Mesendoderm (in vitro differentiated cells): ENCODE measurements around the gene LGALS3BP.
A peak's percentile ranks its signal among the peaks of the same experiment; 100 is the strongest.

Experiments used
- DNase-seq: peaks from one replicate; pipeline ENCODE4 v3.0.0; 2013
- H2AK5ac ChIP-seq: 2 replicates; pipeline ENCODE4 v1.6.1; 2013; ENCODE audit warnings: low read length, inconsistent platforms
- H2BK120ac ChIP-seq: 2 replicates; pipeline ENCODE4 v1.6.1; 2013; ENCODE audit warnings: low read depth, mild to moderate bottlenecking, low read length, moderate library complexity, mixed read lengths
- H2BK15ac ChIP-seq: replicated peaks from 2 replicates; pipeline ENCODE4 v1.6.1; 2013; ENCODE audit warnings: low read depth, mild to moderate bottlenecking, moderate library complexity
- H2BK5ac ChIP-seq: 2 replicates; pipeline ENCODE4 v1.6.1; 2013; ENCODE audit warnings: low read length, inconsistent platforms
- H3K18ac ChIP-seq: 2 replicates; pipeline ENCODE4 v1.6.1; 2013; ENCODE audit warnings: mild to moderate bottlenecking, low read length, mixed read lengths
- H3K23ac ChIP-seq: one replicate; pipeline ENCODE4 v1.6.1; 2013; ENCODE audit warnings: low read length
- H3K27ac ChIP-seq: 2 replicates; pipeline ENCODE4 v1.5.1; 2013; ENCODE audit warnings: low read depth, mild to moderate bottlenecking, inconsistent platforms, low read length, moderate library complexity
- H3K27me3 ChIP-seq: 2 replicates; pipeline ENCODE4 v1.6.1; 2013; ENCODE audit warnings: low read length, control low read depth, mild to moderate bottlenecking, inconsistent platforms; ENCODE audit not compliant: insufficient read depth, poor library complexity
- H3K36me3 ChIP-seq: 2 replicates; pipeline ENCODE4 v1.6.1; 2013; ENCODE audit warnings: low read length, inconsistent platforms; ENCODE audit not compliant: control insufficient read depth, insufficient read depth
- H3K4ac ChIP-seq: one replicate; pipeline ENCODE4 v1.6.1; 2013; ENCODE audit warnings: low read depth, mild to moderate bottlenecking, low read length, moderate library complexity
- H3K4me1 ChIP-seq: 2 replicates; pipeline ENCODE4 v1.6.1; 2013; ENCODE audit warnings: low read depth, low read length, inconsistent platforms; ENCODE audit not compliant: control insufficient read depth
- H3K4me2 ChIP-seq: 2 replicates; pipeline ENCODE4 v1.6.1; 2013; ENCODE audit warnings: low read length
- H3K4me3 ChIP-seq: 2 replicates; pipeline ENCODE4 v1.5.1; 2013; ENCODE audit warnings: mild to moderate bottlenecking, low read length
- H3K56ac ChIP-seq: one replicate; pipeline ENCODE4 v1.6.1; 2013; ENCODE audit warnings: low read length
- H3K79me1 ChIP-seq: 2 replicates; pipeline ENCODE4 v1.6.1; 2013; ENCODE audit warnings: low read length, inconsistent platforms
- H3K79me2 ChIP-seq: 2 replicates; pipeline ENCODE4 v1.6.1; 2013; ENCODE audit warnings: mild to moderate bottlenecking, low read length; ENCODE audit not compliant: control insufficient read depth, insufficient read depth
- H3K9ac ChIP-seq: 2 replicates; pipeline ENCODE4 v1.6.1; 2013; ENCODE audit warnings: low read length, inconsistent platforms
- H4K5ac ChIP-seq: one replicate; pipeline ENCODE4 v1.6.1; 2013; ENCODE audit warnings: low read length
- H4K8ac ChIP-seq: one replicate; pipeline ENCODE4 v1.6.1; 2013; ENCODE audit warnings: low read depth, mild to moderate bottlenecking, control low read depth, low read length, moderate library complexity
- WGBS: extraction: QIAGEN DNeasy Blood & Tissue Kit; methylation state at CpG from one replicate; pipeline ENCODE4 v1.1.7; 2013; ENCODE audit warnings: low lambda C conversion rate, missing lambda C conversion rate; ENCODE audit not compliant: insufficient coverage; ENCODE audit errors: extremely low coverage; 5-methylcytosine and 5-hydroxymethylcytosine counted together

Gene LGALS3BP

DNA sequence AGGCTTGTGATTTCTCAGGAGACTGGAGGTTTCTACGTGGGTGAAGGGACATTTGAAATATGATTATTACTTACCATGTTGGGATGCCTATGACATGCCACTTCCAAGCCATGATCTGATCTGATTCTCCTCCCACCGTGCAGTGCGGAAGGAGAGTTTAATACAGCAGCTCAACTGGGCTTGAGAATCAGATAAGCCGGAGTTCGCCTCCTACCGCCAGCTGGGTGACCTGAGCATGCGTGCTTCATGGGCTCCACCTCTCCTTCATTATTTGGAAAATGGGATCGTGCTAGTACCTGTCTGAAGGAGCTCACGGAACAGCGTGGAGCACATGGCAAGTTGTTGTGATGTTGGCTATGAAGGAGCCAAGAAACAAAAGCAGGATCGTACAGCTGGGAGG, 42.2 kb downstream of the LGALS3BP start:
- Histone ChIP-seq H3K56ac (no peak overlapping the region), H3K79me1 (no peaks in the 10 kb centered on the region), H3K18ac (no peak overlapping the region), H3K9ac (no peak overlapping the region), H3K23ac (no peak overlapping the region), H3K4me2 (no peak overlapping the region), H3K4ac (no peak overlapping the region), H4K5ac (no peak overlapping the region), H2BK15ac (no peak overlapping the region), H3K4me3 (no peak overlapping the region), H2AK5ac (no peak overlapping the region), H3K4me1 (no peaks in the 10 kb centered on the region), H3K27me3 (no peaks in the 10 kb centered on the region), H2BK120ac (no peak overlapping the region), H4K8ac (no peak overlapping the region), H3K79me2 (no peaks in the 10 kb centered on the region), H3K36me3 (no peaks in the 10 kb centered on the region), H3K27ac (no peak overlapping the region), H2BK5ac (no peak overlapping the region)
- DNase-seq: no peak
- WGBS: no CpG with 5 or more reads among the region's 11 CpGs

DNA sequence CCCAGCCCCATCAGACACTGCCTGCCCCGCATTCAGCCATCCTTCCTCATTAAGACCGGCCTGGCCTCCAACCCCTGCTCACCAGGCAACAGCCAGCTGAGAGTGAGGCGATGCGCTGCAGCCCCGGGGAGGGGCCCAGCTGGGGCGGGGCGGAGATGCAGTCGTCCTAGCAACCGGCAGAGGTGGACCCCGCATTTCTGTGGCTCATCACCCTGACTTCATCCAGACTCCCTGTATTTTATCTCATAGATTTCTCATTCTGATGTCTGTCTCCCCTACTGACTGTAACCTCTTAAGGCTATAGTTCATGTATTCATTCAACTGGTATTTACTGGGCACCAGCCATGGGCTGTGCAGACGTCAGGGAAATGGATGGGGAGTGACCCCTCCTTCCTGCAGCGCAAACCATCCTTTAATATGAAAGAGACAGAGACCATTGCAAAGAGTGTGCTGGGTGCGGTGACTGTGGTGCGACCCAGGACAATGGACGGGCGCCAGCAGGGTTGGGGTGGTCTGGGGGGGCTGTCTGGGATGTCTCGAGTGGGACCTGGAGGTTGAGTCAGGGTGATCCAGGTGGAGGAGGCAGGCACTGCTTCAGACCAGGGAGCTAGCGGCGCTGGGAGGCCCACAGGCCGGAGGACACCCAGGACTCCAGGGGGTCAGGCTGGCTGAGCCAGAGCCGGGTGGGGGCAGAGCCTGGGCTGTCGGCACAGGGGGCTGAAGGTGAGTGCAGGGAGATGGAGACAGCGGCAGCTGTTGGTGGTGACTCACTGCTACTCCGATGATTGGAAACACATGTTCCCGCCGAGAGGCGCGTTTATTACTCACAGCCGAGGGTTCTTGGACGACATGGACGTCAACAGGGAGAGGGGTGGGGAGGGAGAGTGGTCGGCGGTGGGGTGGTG, 44.1 kb downstream of the LGALS3BP start:
- no peak overlapping the region for H3K56ac ChIP-seq
- no peak overlapping the region for H2BK120ac ChIP-seq
- no peak overlapping the region for H3K23ac ChIP-seq
- no peak overlapping the region for H2BK5ac ChIP-seq
- H3K27ac ChIP-seq: no peak overlapping the region
- H3K4me1 ChIP-seq: no peaks in the 10 kb centered on the region
- WGBS: no CpG with 5 or more reads among the region's 33 CpGs
- H3K4me3 ChIP-seq: no peak overlapping the region
- H3K9ac ChIP-seq: no peak overlapping the region
- no peak overlapping the region for H3K4me2 ChIP-seq
- no peaks in the 10 kb centered on the region for H3K79me1 ChIP-seq
- H4K8ac ChIP-seq: no peak overlapping the region
- H3K4ac ChIP-seq: no peak overlapping the region
- no peak for DNase-seq
- H4K5ac ChIP-seq: no peak overlapping the region
- H3K18ac ChIP-seq: no peak overlapping the region
- no peak overlapping the region for H2BK15ac ChIP-seq
- H3K27me3 ChIP-seq: no peaks in the 10 kb centered on the region
- no peaks in the 10 kb centered on the region for H3K36me3 ChIP-seq
- H2AK5ac ChIP-seq: no peak overlapping the region
- H3K79me2 ChIP-seq: no peaks in the 10 kb centered on the region

GRCh38 chr17:78934681-78935418, 44.9 kb downstream of the LGALS3BP start:
- no peak for DNase-seq
- no peak overlapping the region for H3K4me3 ChIP-seq
- no CpG with 5 or more reads among the region's 19 CpGs for WGBS
- H3K4ac ChIP-seq: no peak overlapping the region
- no peak overlapping the region for H4K5ac ChIP-seq
- H3K4me2 ChIP-seq: no peak overlapping the region
- no peaks in the 10 kb centered on the region for H3K27me3 ChIP-seq
- H2BK15ac ChIP-seq: no peak overlapping the region
- H3K18ac ChIP-seq: no peak overlapping the region
- no peak overlapping the region for H3K9ac ChIP-seq
- H2BK5ac ChIP-seq: no peak overlapping the region
- H3K4me1 ChIP-seq: no peaks in the 10 kb centered on the region
- H2BK120ac ChIP-seq: no peak overlapping the region
- no peak overlapping the region for H4K8ac ChIP-seq
- H2AK5ac ChIP-seq: no peak overlapping the region
- H3K27ac ChIP-seq: no peak overlapping the region
- H3K79me1 ChIP-seq: no peaks in the 10 kb centered on the region
- H3K79me2 ChIP-seq: no peaks in the 10 kb centered on the region
- no peaks in the 10 kb centered on the region for H3K36me3 ChIP-seq
- no peak overlapping the region for H3K23ac ChIP-seq
- no peak overlapping the region for H3K56ac ChIP-seq

DNA sequence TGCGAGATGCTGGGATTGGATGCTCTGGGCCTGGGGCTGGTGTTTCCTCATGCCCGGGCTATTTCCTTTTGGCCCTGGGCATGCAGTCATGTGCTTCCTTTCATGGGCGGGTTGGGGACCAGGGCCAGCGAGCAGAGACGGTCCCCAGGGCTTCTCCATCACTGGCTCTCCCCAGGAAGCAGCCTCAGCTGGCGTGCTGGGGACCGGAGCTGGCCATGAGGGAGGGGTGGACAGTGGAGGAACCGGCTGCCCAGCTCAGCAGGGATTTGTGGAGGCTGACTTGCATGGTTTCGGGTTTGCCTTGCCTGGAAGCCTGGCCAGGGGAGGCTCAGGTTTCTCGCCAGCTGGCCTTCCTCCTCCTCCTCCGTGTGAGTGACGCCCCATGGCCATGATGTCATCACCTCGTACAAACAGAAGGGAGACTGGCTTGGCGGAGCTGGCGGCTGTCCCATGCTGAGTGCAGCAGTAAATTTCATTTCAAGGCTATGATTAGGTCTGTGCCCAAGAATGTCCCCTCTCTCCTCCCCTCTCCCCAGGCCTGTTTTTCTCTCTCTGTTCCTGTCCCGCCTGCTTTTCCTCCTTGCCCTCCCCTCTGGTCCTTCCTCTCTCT, 45.7 kb downstream of the LGALS3BP start:
- WGBS: no CpG with 5 or more reads among the region's 16 CpGs
- Histone ChIP-seq H3K4ac (no peak overlapping the region), H3K56ac (no peak overlapping the region), H3K4me3 (no peak overlapping the region), H3K18ac (no peak overlapping the region), H3K23ac (no peak overlapping the region), H4K8ac (no peak overlapping the region), H2BK5ac (no peak overlapping the region), H2BK120ac (no peak overlapping the region), H2BK15ac (no peak overlapping the region), H3K4me1 (no peaks in the 10 kb centered on the region), H3K27me3 (no peaks in the 10 kb centered on the region), H3K36me3 (no peaks in the 10 kb centered on the region), H3K79me2 (no peaks in the 10 kb centered on the region), H2AK5ac (no peak overlapping the region), H3K9ac (no peak overlapping the region), H3K27ac (no peak overlapping the region), H3K4me2 (no peak overlapping the region), H4K5ac (no peak overlapping the region), H3K79me1 (no peaks in the 10 kb centered on the region)
- peak; percentile 76 for DNase-seq

- Histone ChIP-seq H3K79me1 (no peaks in the 10 kb centered on the region), H2AK5ac (no peak overlapping the region), H3K56ac (no peak overlapping the region), H2BK5ac (no peak overlapping the region), H3K4ac (no peak overlapping the region), H3K4me2 (no peak overlapping the region), H3K23ac (no peak overlapping the region), H3K4me3 (no peak overlapping the region), H3K4me1 (no peaks in the 10 kb centered on the region), H3K18ac (no peak overlapping the region), H3K36me3 (no peaks in the 10 kb centered on the region), H3K27ac (no peak overlapping the region), H4K5ac (no peak overlapping the region), H3K27me3 (no peaks in the 10 kb centered on the region), H2BK15ac (no peak overlapping the region), H4K8ac (no peak overlapping the region), H3K9ac (no peak overlapping the region), H3K79me2 (no peaks in the 10 kb centered on the region), H2BK120ac (no peak overlapping the region)
- WGBS: no CpG with 5 or more reads among the region's 18 CpGs
- peak; percentile 61 for DNase-seq
Observed at GRCh38 chr17:78933025-78933958, 46.4 kb downstream of the LGALS3BP start.
